ENCODE measurements around the gene MALRD1. TPM values are rescaled to one million over a fixed set of nuclear protein-coding genes. Genes with fewer than 3 reads are reported as not detected.

The MALRD1 gene
- total RNA-seq, 1 experiment from 2014 or later, result 8.2 TPM

GRCh38 chr10:19491166-19491565 is 442.6 kb downstream of the MALRD1 start:
- ChIA-PET POLR2A (no interaction called here), CTCF (no interaction called here)
- intact Hi-C loops (cut with micrococcal nuclease; ENCODE audit: unreplicated experiment), result no loop called here
- no peaks in the 10 kb centered on the region for H3K4me1 ChIP-seq
- no peaks in the 10 kb centered on the region for H3K9me3 ChIP-seq
- BruUV-seq (replicated peaks), result no TSS peak
- H3K36me3 ChIP-seq (ENCODE audit: control insufficient read depth, insufficient read depth, low read length), result no peaks in the 10 kb centered on the region
- no peaks in the 10 kb centered on the region for H3K36me3 Mint-ChIP-seq (ENCODE audit: insufficient read depth, unreplicated experiment)
- H3K4me3 ChIP-seq (ENCODE audit: low read depth, low read length), result no peak overlapping the region
- no peak for TF ChIP-seq CTCF (IDR thresholded peaks at IDR 0.05; ENCODE audit: insufficient read depth in 1 of 2, low read depth in 1 of 2, low read length in 1 of 2, severe bottlenecking in 1 of 2, unreplicated experiment in 1 of 2)
- H3K4me3 Mint-ChIP-seq (ENCODE audit: unreplicated experiment), result no peak overlapping the region
- DNase-seq, result no peak
- H3K4me1 Mint-ChIP-seq (ENCODE audit: low read depth, unreplicated experiment), result no peaks in the 10 kb centered on the region
- no peaks in the 10 kb centered on the region for H3K27me3 ChIP-seq (replicated peaks; ENCODE audit: control insufficient read depth, insufficient read depth, low read length)
- H3K9me3 Mint-ChIP-seq (ENCODE audit: unreplicated experiment), result no peaks in the 10 kb centered on the region
- H3K27ac Mint-ChIP-seq (ENCODE audit: unreplicated experiment), result no peak overlapping the region
- H3K27me3 Mint-ChIP-seq (ENCODE audit: insufficient read depth, unreplicated experiment), result peaks cover 2% of the 10 kb centered on the region

- Histone ChIP-seq H3K27me3 (replicated peaks; ENCODE audit: control insufficient read depth, insufficient read depth, low read length) (no peaks in the 10 kb centered on the region), H3K9me3 (no peaks in the 10 kb centered on the region), H3K36me3 (ENCODE audit: control insufficient read depth, insufficient read depth, low read length) (no peaks in the 10 kb centered on the region), H3K4me3 (ENCODE audit: low read depth, low read length) (no peak overlapping the region), H3K4me1 (no peaks in the 10 kb centered on the region)
- TF ChIP-seq CTCF (IDR thresholded peaks at IDR 0.05; ENCODE audit: insufficient read depth in 1 of 2, low read depth in 1 of 2, low read length in 1 of 2, severe bottlenecking in 1 of 2, unreplicated experiment in 1 of 2), result no peak
- BruUV-seq (replicated peaks), result no TSS peak
- Mint-ChIP-seq H3K36me3 (ENCODE audit: insufficient read depth, unreplicated experiment) (no peaks in the 10 kb centered on the region), H3K4me3 (ENCODE audit: unreplicated experiment) (no peak overlapping the region), H3K4me1 (ENCODE audit: low read depth, unreplicated experiment) (no peaks in the 10 kb centered on the region), H3K9me3 (ENCODE audit: unreplicated experiment) (no peaks in the 10 kb centered on the region), H3K27me3 (ENCODE audit: insufficient read depth, unreplicated experiment) (no peaks in the 10 kb centered on the region), H3K27ac (ENCODE audit: unreplicated experiment) (no peak overlapping the region)
- DNase-seq, result no peak
- ChIA-PET CTCF (no interaction called here), POLR2A (no interaction called here)
- intact Hi-C loops (cut with micrococcal nuclease; ENCODE audit: unreplicated experiment), result no loop called here
Measured at GRCh38 chr10:19493917-19494316, 445.3 kb downstream of the MALRD1 start.

- Mint-ChIP-seq H3K36me3 (ENCODE audit: insufficient read depth, unreplicated experiment) (no peaks in the 10 kb centered on the region), H3K4me3 (ENCODE audit: unreplicated experiment) (no peak overlapping the region), H3K4me1 (ENCODE audit: low read depth, unreplicated experiment) (no peaks in the 10 kb centered on the region), H3K27ac (ENCODE audit: unreplicated experiment) (no peak overlapping the region), H3K27me3 (ENCODE audit: insufficient read depth, unreplicated experiment) (no peaks in the 10 kb centered on the region), H3K9me3 (ENCODE audit: unreplicated experiment) (no peaks in the 10 kb centered on the region)
- TF ChIP-seq CTCF (IDR thresholded peaks at IDR 0.05; ENCODE audit: insufficient read depth in 1 of 2, low read depth in 1 of 2, low read length in 1 of 2, severe bottlenecking in 1 of 2, unreplicated experiment in 1 of 2), result no peak
- ChIA-PET POLR2A (no interaction called here), CTCF (no interaction called here)
- Histone ChIP-seq H3K4me1 (no peaks in the 10 kb centered on the region), H3K27me3 (replicated peaks; ENCODE audit: control insufficient read depth, insufficient read depth, low read length) (no peaks in the 10 kb centered on the region), H3K4me3 (ENCODE audit: low read depth, low read length) (no peak overlapping the region), H3K9me3 (no peaks in the 10 kb centered on the region), H3K36me3 (ENCODE audit: control insufficient read depth, insufficient read depth, low read length) (no peaks in the 10 kb centered on the region)
- no TSS peak for BruUV-seq (replicated peaks)
- DNase-seq, result no peak
- intact Hi-C loops (cut with micrococcal nuclease; ENCODE audit: unreplicated experiment), result no loop called here
Measured at GRCh38 chr10:19497026-19497425, 448.4 kb downstream of the MALRD1 start.
